Measurements from ENCODE around the gene MSI2.

DNA sequence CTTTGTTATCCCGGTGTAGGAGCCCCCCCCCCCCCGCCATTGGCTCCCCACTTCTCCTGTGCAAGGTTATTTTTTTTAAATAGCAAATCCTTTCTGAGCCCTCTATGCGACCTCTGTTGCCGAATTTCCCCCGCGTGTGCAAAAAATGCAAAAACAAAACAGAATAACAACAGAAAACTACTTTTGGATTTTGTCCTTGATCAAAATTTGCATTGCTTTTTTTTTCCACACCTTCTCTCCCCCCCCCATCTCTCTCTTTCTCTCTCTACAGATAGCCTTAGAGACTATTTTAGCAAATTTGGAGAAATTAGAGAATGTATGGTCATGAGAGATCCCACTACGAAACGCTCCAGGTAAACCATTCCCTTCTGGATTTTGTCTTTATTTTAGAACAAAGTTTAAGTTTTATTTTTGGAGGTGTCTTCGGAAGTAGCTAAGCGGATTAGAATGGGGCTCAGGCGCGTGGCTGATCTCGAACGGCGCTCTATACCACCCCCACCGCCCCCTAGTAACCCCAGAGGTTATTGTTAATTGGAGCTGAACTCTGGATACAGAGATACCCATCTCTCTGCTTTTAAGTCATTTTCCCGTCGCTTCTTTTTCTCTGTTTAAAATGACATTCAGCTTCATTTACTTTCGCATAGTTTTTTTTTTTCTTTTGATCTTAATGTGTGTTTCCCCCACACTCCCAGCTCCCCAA lies 1.0 kb downstream of the MSI2 start:
- TF ChIP-seq, protein P1, sequence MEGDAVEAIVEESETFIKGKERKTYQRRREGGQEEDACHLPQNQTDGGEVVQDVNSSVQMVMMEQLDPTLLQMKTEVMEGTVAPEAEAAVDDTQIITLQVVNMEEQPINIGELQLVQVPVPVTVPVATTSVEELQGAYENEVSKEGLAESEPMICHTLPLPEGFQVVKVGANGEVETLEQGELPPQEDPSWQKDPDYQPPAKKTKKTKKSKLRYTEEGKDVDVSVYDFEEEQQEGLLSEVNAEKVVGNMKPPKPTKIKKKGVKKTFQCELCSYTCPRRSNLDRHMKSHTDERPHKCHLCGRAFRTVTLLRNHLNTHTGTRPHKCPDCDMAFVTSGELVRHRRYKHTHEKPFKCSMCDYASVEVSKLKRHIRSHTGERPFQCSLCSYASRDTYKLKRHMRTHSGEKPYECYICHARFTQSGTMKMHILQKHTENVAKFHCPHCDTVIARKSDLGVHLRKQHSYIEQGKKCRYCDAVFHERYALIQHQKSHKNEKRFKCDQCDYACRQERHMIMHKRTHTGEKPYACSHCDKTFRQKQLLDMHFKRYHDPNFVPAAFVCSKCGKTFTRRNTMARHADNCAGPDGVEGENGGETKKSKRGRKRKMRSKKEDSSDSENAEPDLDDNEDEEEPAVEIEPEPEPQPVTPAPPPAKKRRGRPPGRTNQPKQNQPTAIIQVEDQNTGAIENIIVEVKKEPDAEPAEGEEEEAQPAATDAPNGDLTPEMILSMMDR (IDR thresholded peaks at IDR 0.05): no peak
- no peak for TF ChIP-seq POLR2A (IDR thresholded peaks at IDR 0.05)
